ENCODE data around the gene BUB1.
"Not testable (repeated sequence)": the region's sequence is repeated elsewhere in the genome, so short reads cannot be mapped to it uniquely, and the experiment has no call there.

BUB1 gene

DNA sequence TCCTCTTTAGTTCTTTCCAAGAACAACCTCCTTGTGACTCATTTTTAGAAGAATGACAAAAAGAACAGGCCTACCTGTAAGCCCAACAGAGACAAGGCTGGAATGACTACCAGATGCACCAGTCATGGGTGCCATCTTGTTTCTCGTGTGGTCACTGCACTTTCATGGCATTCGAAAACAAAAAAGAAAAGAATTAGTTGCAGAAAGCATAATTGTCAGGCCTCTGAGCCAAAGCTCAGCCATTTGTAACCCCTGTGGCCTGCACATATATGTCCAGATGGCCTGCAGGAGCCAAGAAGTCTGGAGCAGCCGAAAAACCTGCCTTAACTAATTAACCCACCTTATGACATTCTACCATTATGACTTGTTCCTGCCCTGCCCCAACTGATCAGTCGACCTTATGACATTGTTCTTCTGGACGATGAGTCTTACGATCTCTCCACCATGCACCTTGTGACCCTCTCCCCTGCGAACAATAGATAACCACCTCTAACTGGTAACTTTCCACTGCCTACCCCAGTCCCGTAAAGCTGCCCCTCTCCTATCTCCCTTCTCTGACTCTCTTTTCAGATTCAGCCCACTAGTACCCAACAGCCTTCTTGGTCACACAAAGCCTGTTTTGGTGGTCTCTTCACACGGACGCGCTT, 13.9 kb upstream of the BUB1 start:
- in situ Hi-C loops (cut with MboI; ENCODE audit: low sequenced_read_pairs): no loop called here

DNA sequence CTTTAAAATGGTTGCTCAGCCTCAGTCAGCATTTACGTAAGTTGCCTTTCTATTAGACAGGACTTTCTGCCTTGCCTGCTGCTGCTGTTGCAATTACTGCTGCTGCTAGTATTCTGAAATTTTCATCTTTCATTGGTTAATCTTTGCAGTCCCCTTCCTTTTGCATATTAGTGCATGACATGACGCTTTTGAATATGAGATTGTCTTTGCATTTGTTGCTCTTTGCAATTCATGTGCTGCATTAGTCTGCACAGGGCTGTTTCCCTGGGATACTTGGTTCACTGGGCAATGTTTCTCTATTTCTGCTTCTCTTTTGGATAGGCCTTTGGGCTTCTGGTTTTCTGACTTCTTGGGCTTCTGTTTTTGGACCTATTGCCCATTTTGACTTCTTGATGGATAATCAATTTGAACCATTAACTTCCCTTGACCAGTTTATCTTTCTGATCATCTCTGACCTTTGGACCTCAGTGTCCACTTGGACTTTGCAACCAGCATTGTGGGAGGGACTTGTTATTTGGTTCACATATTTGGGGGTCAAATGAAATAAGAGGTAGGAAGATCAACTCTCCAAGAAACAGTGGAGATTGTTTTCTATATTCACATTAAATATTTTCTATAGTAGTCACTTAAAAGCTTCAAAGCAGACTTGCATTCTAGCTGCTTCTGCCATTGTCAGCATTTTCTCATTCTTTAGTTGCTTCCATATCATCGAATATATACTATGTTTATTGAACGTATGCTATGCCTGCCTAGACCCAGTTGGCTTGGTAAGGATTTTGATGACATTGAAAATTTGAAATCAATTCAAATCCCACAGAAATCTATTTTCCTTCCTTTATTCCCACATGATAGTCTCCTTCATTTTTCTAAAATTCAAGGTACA, 12.5 kb upstream of the BUB1 start:
- in situ Hi-C loops (cut with MboI; ENCODE audit: low sequenced_read_pairs): no loop called here

DNA sequence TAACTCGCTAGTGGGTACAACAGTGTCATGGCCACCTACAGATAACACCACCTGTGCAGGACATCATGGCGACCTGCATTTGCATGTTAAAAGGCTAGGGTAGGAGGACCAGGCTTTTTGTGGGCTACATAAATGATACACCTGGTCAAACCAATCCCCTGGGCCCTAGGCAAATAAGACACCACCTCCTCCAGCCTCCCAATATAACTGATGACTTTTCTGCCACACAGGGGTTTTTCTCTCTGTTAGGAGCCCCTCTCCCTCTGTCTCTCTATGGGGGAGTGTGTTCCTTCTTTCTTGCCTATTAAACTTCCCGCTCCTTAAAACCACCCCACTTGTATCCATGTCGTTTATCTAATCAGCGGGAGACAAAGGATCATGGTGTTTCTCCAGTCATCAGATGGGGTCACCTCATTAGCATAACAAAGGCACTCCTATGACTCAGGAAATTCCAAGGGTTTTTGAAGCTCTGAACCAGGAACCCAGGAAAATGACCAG, 10.8 kb upstream of the BUB1 start:
- in situ Hi-C loops (cut with MboI; ENCODE audit: low sequenced_read_pairs): no loop called here

DNA sequence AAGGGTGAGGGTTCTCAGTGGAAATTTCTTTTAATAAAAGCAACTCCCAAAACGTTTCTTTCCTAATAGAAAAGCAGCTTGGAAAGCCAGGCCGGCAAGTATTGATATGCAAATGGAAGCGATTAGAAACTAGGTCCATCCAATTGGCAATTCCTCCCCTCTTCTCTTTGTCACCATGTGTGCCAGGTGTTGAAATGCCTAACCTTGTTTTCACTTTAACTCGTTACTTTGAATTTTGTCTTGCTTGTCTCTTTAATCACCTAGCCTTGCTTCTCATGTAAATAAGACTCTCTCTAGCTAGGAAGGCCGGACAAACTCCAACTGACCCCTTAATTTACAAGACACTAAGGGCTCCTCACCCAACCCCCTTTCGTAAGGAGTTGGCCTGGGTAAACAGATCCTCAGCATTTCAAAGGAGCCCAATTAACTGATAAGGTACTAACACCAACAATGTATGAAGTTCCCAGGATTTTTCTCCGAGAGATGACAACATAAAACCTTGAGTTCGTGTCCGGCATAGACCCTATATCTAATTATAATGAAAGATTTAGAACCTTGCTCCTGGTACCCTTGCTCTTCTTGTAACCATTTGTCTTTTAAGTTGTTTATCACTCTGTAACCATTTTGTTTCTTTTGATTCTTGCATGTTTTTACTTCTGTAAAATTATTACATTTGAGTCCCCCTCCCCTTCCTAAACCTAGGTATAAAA, 10.1 kb upstream of the BUB1 start:
- in situ Hi-C loops (cut with MboI; ENCODE audit: low sequenced_read_pairs): not testable (repeated sequence)

- in situ Hi-C loops (cut with MboI; ENCODE audit: low sequenced_read_pairs): no loop called here
Observed at GRCh38 chr2:110682872-110683271, 5.0 kb upstream of the BUB1 start.

GRCh38 chr2:110682267-110682666, 4.4 kb upstream of the BUB1 start:
- in situ Hi-C loops (cut with MboI; ENCODE audit: low sequenced_read_pairs): no loop called here

GRCh38 chr2:110680709-110681108, 2.8 kb upstream of the BUB1 start:
- in situ Hi-C loops (cut with MboI; ENCODE audit: low sequenced_read_pairs): no loop called here

DNA sequence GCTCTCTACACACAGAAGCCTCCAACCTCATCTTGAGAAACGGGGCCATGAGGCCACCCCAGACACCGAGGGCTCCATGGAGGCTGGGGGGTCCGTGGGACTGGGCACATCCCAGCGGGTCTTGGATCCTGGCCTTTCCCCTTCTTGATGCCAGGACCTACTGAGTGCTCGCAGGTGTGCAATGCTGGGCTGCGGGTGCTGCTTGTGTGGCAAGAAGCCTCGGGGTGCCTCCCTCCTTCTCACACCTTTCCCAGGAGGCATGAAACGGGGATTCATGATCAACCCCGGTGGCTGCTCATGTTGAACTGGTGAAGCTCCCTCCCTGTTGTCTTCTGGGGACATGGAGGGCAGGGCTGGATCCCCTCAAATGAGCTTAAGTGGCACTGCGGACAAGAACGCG, 2.0 kb upstream of the BUB1 start:
- in situ Hi-C loops (cut with MboI; ENCODE audit: low sequenced_read_pairs): no loop called here

DNA sequence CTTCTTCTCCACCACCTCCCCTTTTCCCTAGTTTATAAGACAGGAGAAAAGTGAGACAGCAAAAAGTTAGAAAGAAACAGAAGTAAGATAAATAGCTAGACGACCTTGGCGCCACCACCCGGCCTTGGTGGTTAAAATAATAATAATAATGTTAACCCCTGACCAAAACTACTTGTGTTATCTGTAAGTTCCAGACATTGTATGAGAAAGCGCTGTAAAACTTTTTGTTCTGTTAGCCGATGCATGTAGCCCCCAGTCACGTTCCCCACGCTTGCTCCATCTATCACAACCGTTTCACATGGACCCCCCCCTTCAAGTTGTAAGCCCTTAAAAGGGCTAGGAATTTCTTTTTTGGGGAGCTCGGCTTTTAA, 1.5 kb upstream of the BUB1 start:
- in situ Hi-C loops (cut with MboI; ENCODE audit: low sequenced_read_pairs): no loop called here

- in situ Hi-C loops (cut with MboI; ENCODE audit: low sequenced_read_pairs): no loop called here
Observed at GRCh38 chr2:110678457-110679336, 834 bp upstream of the BUB1 start.

- in situ Hi-C loops (cut with MboI; ENCODE audit: low sequenced_read_pairs): no loop called here
Observed at GRCh38 chr2:110677080-110677479, 783 bp downstream of the BUB1 start.

DNA sequence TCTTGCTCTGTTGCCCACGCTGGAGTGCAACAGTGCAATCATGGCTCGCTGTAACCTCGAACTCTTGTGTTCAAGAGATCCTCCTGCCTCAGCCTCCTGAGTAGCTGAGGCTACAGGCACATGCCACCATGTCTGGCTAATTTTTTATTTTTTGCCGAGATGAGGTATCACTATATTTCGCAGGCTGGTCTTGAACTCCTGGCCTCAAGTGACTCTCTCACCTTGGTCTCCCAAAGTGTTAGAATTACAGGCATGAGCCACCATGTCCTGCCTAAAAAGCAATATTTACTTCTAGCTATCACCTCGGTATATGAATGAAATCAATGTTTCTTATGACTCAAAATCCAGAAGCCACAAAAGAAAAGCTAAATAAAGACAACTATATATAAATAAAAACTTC, 2.2 kb downstream of the BUB1 start:
- in situ Hi-C loops (cut with MboI; ENCODE audit: low sequenced_read_pairs): no loop called here

- in situ Hi-C loops (cut with MboI; ENCODE audit: low sequenced_read_pairs): no loop called here
Observed at GRCh38 chr2:110674620-110675555, 3.0 kb downstream of the BUB1 start.

DNA sequence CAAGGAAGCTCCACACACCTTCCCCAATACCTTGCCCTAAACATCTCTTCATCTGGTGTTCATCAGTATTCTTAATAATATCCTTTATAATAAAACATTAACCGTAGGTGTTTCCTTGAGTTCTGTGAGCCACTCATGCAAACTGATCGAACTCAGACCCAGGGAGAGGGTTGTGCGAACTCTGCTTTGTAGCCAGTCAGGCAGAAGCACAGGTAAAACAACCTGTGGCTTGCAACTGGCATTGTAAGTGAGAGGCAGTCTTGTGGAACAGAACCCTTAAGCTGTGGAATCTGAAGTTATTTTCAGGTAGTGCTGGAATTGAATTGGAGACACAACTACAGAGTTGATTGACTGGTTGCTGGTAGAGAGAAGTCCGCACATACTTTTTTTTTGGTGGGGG, 4.7 kb downstream of the BUB1 start:
- in situ Hi-C loops (cut with MboI; ENCODE audit: low sequenced_read_pairs): no loop called here

DNA sequence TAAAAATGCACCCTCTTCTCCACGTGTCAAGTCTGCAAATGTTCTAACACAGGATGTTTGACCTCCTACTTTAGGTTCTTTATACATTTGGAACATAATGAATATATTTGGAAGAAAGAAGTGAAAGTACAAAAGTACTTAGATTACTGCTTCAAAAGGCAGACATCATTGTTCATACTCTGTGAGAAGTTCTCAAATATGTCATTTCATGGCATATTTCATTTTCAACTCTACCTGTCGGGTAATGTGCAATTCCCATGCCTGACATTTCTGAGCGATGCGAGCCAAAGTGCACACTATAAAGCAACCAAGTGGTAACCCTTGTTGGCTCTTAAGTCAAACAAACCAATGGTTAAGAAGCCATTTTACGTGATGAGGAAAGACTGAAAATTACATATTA, 7.0 kb downstream of the BUB1 start:
- in situ Hi-C loops (cut with MboI; ENCODE audit: low sequenced_read_pairs): no loop called here

GRCh38 chr2:110669079-110669478, 8.8 kb downstream of the BUB1 start:
- in situ Hi-C loops (cut with MboI; ENCODE audit: low sequenced_read_pairs): no loop called here

DNA sequence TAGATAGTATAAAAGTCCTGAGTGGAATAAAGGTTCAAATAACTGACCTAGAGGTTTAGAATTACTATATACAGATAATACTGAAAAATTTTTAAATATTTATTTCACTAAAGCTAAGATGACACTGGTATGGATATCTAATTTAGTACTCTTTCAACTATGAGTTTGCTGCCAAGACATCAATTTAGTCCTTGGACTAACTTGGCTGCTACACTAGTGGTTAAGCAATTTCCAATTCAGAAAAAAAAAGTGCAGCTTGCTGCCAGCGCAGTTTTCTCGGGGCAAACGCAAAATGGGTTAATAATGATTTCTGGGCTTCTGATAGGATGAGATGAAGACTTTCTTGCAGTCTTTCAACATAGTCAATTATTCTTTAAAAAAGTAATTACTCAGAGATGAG, 10.8 kb downstream of the BUB1 start:
- in situ Hi-C loops (cut with MboI; ENCODE audit: low sequenced_read_pairs): no loop called here

- in situ Hi-C loops (cut with MboI; ENCODE audit: low sequenced_read_pairs): no loop called here
Observed at GRCh38 chr2:110664135-110664534, 13.7 kb downstream of the BUB1 start.

GRCh38 chr2:110662560-110662959, 15.3 kb downstream of the BUB1 start:
- in situ Hi-C loops (cut with MboI; ENCODE audit: low sequenced_read_pairs): no loop called here

DNA sequence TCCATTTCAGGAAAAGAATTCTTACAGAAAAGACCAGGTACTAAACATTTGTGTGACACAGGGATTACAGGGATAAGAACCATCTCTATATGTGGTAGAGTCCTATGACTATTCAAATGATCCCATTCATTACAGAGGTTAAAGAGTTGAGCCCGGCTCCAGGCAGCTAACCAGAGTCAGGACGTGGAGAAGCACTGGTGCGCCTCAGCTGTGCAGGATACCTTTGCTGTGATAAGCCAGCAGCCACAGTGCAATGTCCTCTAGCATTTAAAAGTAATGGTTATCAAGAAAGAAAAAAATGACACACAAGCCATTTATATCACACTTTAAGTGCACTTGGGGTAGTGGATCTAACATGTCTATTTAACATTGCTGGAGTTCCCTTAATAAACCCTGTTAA, 17.3 kb downstream of the BUB1 start:
- in situ Hi-C loops (cut with MboI; ENCODE audit: low sequenced_read_pairs): no loop called here

All from HL-60/S4 (cell line).